ENCODE measurements around the gene SRP68. TPM values are rescaled to one million over a fixed set of nuclear protein-coding genes. Genes with fewer than 3 reads are reported as not detected.

The SRP68 gene
- total RNA-seq, 6 experiments from 2014 or later, result 95.3 to 104 (median 100.0) TPM

- no peaks in the 10 kb centered on the region for H3K4me1 Mint-ChIP-seq (ENCODE audit: low read depth)
- H3K27me3 Mint-ChIP-seq (ENCODE audit: insufficient read depth), result peaks cover 3% of the 10 kb centered on the region
- peaks cover 6% of the 10 kb centered on the region for H3K36me3 Mint-ChIP-seq (ENCODE audit: low read depth)
- H3K9me3 Mint-ChIP-seq, result no peaks in the 10 kb centered on the region
- TF ChIP-seq CTCF (IDR thresholded peaks at IDR 0.05), result no peak
- H3K4me3 Mint-ChIP-seq, result no peak overlapping the region
- H3K27ac Mint-ChIP-seq, result no peak overlapping the region
- no peak for DNase-seq
Measured at GRCh38 chr17:76088868-76089576, 16.7 kb upstream of the SRP68 start.

- 0 out of 2 replicates have a peak, but pooled peaks have one; percentile 10 for TF ChIP-seq CTCF (IDR thresholded peaks at IDR 0.05)
- H3K4me3 Mint-ChIP-seq, result no peak overlapping the region
- peaks cover 6% of the 10 kb centered on the region; the same call in 1 of the 2 replicates for H3K36me3 Mint-ChIP-seq (ENCODE audit: low read depth)
- no peaks in the 10 kb centered on the region for H3K4me1 Mint-ChIP-seq (ENCODE audit: low read depth)
- DNase-seq, result no peak
- no peak overlapping the region for H3K27ac Mint-ChIP-seq
- H3K27me3 Mint-ChIP-seq (ENCODE audit: insufficient read depth), result peaks cover 3% of the 10 kb centered on the region
- no peaks in the 10 kb centered on the region for H3K9me3 Mint-ChIP-seq
Measured at GRCh38 chr17:76088041-76088867, 15.9 kb upstream of the SRP68 start.

GRCh38 chr17:76087531-76087930 lies 15.2 kb upstream of the SRP68 start:
- no peak for DNase-seq
- H3K9me3 Mint-ChIP-seq, result no peaks in the 10 kb centered on the region
- H3K4me3 Mint-ChIP-seq, result no peak overlapping the region
- no peak overlapping the region for H3K27ac Mint-ChIP-seq
- TF ChIP-seq CTCF (IDR thresholded peaks at IDR 0.05), result no peak
- peaks cover 3% of the 10 kb centered on the region for H3K27me3 Mint-ChIP-seq (ENCODE audit: insufficient read depth)
- no peaks in the 10 kb centered on the region for H3K4me1 Mint-ChIP-seq (ENCODE audit: low read depth)
- H3K36me3 Mint-ChIP-seq (ENCODE audit: low read depth), result peaks cover 6% of the 10 kb centered on the region; the same call in 1 of the 2 replicates

GRCh38 chr17:76086384-76086783 lies 14.1 kb upstream of the SRP68 start:
- Mint-ChIP-seq H3K4me3 (no peak overlapping the region), H3K27me3 (ENCODE audit: insufficient read depth) (peaks cover 9% of the 10 kb centered on the region), H3K27ac (no peak overlapping the region), H3K9me3 (no peaks in the 10 kb centered on the region), H3K36me3 (ENCODE audit: low read depth) (0 out of 2 replicates have a peak, but pooled peaks cover 6% of the 10 kb centered on the region), H3K4me1 (ENCODE audit: low read depth) (no peaks in the 10 kb centered on the region)
- TF ChIP-seq CTCF (IDR thresholded peaks at IDR 0.05), result no peak
- DNase-seq, result no peak

- Mint-ChIP-seq H3K27ac (no peak overlapping the region), H3K36me3 (ENCODE audit: low read depth) (0 out of 2 replicates have a peak, but pooled peaks cover 6% of the 10 kb centered on the region), H3K4me3 (no peak overlapping the region), H3K27me3 (ENCODE audit: insufficient read depth) (peaks cover 9% of the 10 kb centered on the region), H3K4me1 (ENCODE audit: low read depth) (no peaks in the 10 kb centered on the region), H3K9me3 (no peaks in the 10 kb centered on the region)
- DNase-seq, result no peak
- TF ChIP-seq CTCF (IDR thresholded peaks at IDR 0.05), result no peak
Measured at GRCh38 chr17:76085731-76086366, 13.5 kb upstream of the SRP68 start.

All from HFFc6 (cell line).